ENCODE results near the gene DENND6B.
"Not testable (repeated sequence)": the region's sequence is repeated elsewhere in the genome, so short reads cannot be mapped to it uniquely, and the experiment has no call there.

DNA sequence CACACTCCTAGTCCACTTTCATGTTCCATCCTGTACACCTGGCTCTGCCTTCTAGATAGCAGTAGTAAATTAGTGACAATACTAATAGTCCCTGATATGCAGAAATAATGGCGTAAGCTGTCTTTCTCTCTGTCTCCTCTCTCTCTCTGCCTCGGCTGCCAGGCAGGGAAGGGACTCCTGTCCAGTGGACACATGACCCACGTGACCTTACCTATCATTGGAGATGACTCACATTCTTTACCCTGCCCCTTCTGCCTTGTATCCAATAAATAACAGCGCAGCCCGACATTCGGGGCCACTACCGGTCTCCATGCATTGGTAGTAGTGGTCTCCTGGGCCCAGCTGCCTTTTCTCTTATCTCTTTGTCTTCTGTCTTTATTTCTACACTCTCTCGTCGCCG is 53.0 kb downstream of the DENND6B start:
- TF ChIP-seq POLR2A (IDR thresholded peaks at IDR 0.05; ENCODE audit: extremely low read depth, insufficient read length); MYC (IDR thresholded peaks at IDR 0.05; ENCODE audit: low read depth, low read length): not testable (repeated sequence)
- TF ChIP-seq, protein P1, sequence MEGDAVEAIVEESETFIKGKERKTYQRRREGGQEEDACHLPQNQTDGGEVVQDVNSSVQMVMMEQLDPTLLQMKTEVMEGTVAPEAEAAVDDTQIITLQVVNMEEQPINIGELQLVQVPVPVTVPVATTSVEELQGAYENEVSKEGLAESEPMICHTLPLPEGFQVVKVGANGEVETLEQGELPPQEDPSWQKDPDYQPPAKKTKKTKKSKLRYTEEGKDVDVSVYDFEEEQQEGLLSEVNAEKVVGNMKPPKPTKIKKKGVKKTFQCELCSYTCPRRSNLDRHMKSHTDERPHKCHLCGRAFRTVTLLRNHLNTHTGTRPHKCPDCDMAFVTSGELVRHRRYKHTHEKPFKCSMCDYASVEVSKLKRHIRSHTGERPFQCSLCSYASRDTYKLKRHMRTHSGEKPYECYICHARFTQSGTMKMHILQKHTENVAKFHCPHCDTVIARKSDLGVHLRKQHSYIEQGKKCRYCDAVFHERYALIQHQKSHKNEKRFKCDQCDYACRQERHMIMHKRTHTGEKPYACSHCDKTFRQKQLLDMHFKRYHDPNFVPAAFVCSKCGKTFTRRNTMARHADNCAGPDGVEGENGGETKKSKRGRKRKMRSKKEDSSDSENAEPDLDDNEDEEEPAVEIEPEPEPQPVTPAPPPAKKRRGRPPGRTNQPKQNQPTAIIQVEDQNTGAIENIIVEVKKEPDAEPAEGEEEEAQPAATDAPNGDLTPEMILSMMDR (IDR thresholded peaks at IDR 0.05; ENCODE audit: low read depth, low read length), result not testable (repeated sequence)
- TF ChIP-seq, protein P2, sequence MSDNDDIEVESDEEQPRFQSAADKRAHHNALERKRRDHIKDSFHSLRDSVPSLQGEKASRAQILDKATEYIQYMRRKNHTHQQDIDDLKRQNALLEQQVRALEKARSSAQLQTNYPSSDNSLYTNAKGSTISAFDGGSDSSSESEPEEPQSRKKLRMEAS (IDR thresholded peaks at IDR 0.05; ENCODE audit: low read depth, low read length), result not testable (repeated sequence)
